SK-N-SH treated with all-trans-retinoic acid at 6 μM for 48 hours (cell line): Measurements from ENCODE around the gene ZIC5.

Experiments
- ATAC-seq: fragments of 200-7000 bp; cut with Tn5 transposase; 3 replicates; pipeline ENCODE4 v1.9.1; 2020; ENCODE audit warnings: mild to moderate bottlenecking, moderate library complexity
- ARNTL ChIP-seq: fragments of 450-650 bp; formaldehyde crosslinking; IDR thresholded peaks from 2 replicates; pipeline ENCODE4 v1.5.0; 2020; ENCODE audit warnings: low read depth, mild to moderate bottlenecking, moderate library complexity, borderline replicate concordance
- BACH2 ChIP-seq: fragments of 250-450 bp; sonication (Bioruptor Pico); IDR thresholded peaks from 2 replicates; pipeline ENCODE4 v1.9.0; 2021; ENCODE audit warnings: mild to moderate bottlenecking, borderline replicate concordance
- CSDC2 ChIP-seq: fragments of 250-450 bp; sonication (Bioruptor Pico); IDR thresholded peaks from 2 replicates; pipeline ENCODE4 v1.5.0; 2020; ENCODE audit warnings: mild to moderate bottlenecking, moderate library complexity
- ESRRG ChIP-seq: fragments of 250-450 bp; sonication (Bioruptor Pico); IDR thresholded peaks from 2 replicates; pipeline ENCODE4 v1.6.1; 2021; ENCODE audit warnings: mild to moderate bottlenecking
- ISL1 ChIP-seq: fragments of 250-450 bp; sonication (Bioruptor Pico); IDR thresholded peaks from 2 replicates; pipeline ENCODE4 v2.1.2; 2022; ENCODE audit warnings: mild to moderate bottlenecking, moderate library complexity
- OSR1 ChIP-seq: fragments of 250-450 bp; sonication (Bioruptor Pico); IDR thresholded peaks from 2 replicates; pipeline ENCODE4 v1.8.0; 2022; ENCODE audit warnings: moderate library complexity, mild to moderate bottlenecking, inconsistent platforms
- PPARA ChIP-seq: fragments of 250-450 bp; sonication (Bioruptor Pico); IDR thresholded peaks from 2 replicates; pipeline ENCODE4 v1.5.0; 2020; ENCODE audit warnings: mild to moderate bottlenecking, borderline replicate concordance
- RARB ChIP-seq: fragments of 250-450 bp; sonication (Bioruptor Pico); IDR thresholded peaks from 2 replicates; pipeline ENCODE4 v1.8.0; 2021; ENCODE audit warnings: mild to moderate bottlenecking, moderate library complexity
- SNAI2 ChIP-seq: fragments of 250-450 bp; sonication (Bioruptor Pico); IDR thresholded peaks from 2 replicates; pipeline ENCODE4 v1.5.0; 2020; ENCODE audit warnings: mild to moderate bottlenecking, moderate library complexity
- TCF4 ChIP-seq: fragments of 250-450 bp; sonication (Bioruptor Pico); IDR thresholded peaks from 2 replicates; pipeline ENCODE4 v1.8.0; 2021; ENCODE audit warnings: mild to moderate bottlenecking, moderate library complexity, borderline replicate concordance
- TOX ChIP-seq: fragments of 250-450 bp; sonication (Bioruptor Pico); IDR thresholded peaks from 2 replicates; pipeline ENCODE4 v1.8.0; 2021; ENCODE audit warnings: mild to moderate bottlenecking, moderate library complexity, borderline replicate concordance
- ZC3H10 ChIP-seq: fragments of 250-450 bp; sonication (Bioruptor Pico); IDR thresholded peaks from 2 replicates; pipeline ENCODE4 v1.5.1; 2021; ENCODE audit warnings: mild to moderate bottlenecking, moderate library complexity
- ZFP3 ChIP-seq: fragments of 250-450 bp; sonication (Bioruptor Pico); IDR thresholded peaks from 2 replicates; pipeline ENCODE4 v1.5.0; 2020; ENCODE audit warnings: mild to moderate bottlenecking, moderate library complexity
- ZFP30 ChIP-seq: fragments of 450-650 bp; formaldehyde crosslinking; IDR thresholded peaks from 2 replicates; pipeline ENCODE4 v1.5.0; 2022; ENCODE audit warnings: mild to moderate bottlenecking, moderate library complexity
- ZNF70 ChIP-seq: fragments of 450-650 bp; formaldehyde crosslinking; IDR thresholded peaks from 2 replicates; pipeline ENCODE4 v1.5.0; 2020; ENCODE audit warnings: mild to moderate bottlenecking, moderate library complexity
- ZNF8 ChIP-seq: fragments of 450-650 bp; formaldehyde crosslinking; IDR thresholded peaks from 2 replicates; pipeline ENCODE4 v1.5.0; 2020; ENCODE audit warnings: mild to moderate bottlenecking, moderate library complexity
- TF ChIP-seq, protein P1 (sequence below): fragments of 250-450 bp; sonication (Bioruptor Pico); IDR thresholded peaks from 2 replicates; pipeline ENCODE4 v1.8.0; 2021; ENCODE audit warnings: low read depth, mild to moderate bottlenecking, moderate library complexity, borderline replicate concordance
- TF ChIP-seq, protein P2 (sequence below): fragments of 250-450 bp; sonication (Bioruptor Pico); IDR thresholded peaks from 2 replicates; pipeline ENCODE4 v1.5.1; 2021; ENCODE audit warnings: mild to moderate bottlenecking, moderate library complexity
- TF ChIP-seq, protein P3 (sequence below): fragments of 250-450 bp; sonication (Bioruptor Pico); IDR thresholded peaks from 2 replicates; pipeline ENCODE4 v1.5.1; 2020; ENCODE audit warnings: low read depth, mild to moderate bottlenecking, moderate library complexity

The ZIC5 gene

DNA sequence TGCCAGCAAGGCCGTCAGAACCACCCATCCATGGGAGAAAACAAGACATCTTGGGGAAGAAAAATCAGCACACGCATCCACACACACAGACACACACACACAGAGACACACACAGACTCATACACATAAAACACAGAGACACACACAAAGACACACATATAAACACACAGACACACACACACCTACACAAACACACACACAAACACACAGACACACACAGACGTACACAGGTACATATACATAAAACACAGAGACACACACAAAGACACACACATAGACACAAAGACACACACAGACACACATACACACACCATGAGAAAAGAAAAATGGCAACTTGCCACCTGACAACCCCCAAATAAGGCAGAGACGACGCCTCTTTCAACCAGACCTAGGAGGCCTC, 40.6 kb downstream of the ZIC5 start:
- no peak for ATAC-seq
- TF ChIP-seq ISL1 (CRISPR knock-in tag) (no peak), BACH2 (CRISPR knock-in tag) (no peak), ZFP3 (CRISPR knock-in tag) (no peak), CSDC2 (no peak), ZFP30 (CRISPR knock-in tag) (no peak), ARNTL (CRISPR knock-in tag) (no peak), PPARA (CRISPR knock-in tag) (no peak), RARB (CRISPR knock-in tag) (no peak), TCF4 (CRISPR knock-in tag) (no peak), OSR1 (CRISPR knock-in tag) (no peak), ZC3H10 (CRISPR knock-in tag) (no peak), ESRRG (CRISPR knock-in tag) (no peak), ZNF70 (CRISPR knock-in tag) (no peak), ZNF8 (CRISPR knock-in tag) (no peak), SNAI2 (CRISPR knock-in tag) (no peak)
- TF ChIP-seq, protein P1, sequence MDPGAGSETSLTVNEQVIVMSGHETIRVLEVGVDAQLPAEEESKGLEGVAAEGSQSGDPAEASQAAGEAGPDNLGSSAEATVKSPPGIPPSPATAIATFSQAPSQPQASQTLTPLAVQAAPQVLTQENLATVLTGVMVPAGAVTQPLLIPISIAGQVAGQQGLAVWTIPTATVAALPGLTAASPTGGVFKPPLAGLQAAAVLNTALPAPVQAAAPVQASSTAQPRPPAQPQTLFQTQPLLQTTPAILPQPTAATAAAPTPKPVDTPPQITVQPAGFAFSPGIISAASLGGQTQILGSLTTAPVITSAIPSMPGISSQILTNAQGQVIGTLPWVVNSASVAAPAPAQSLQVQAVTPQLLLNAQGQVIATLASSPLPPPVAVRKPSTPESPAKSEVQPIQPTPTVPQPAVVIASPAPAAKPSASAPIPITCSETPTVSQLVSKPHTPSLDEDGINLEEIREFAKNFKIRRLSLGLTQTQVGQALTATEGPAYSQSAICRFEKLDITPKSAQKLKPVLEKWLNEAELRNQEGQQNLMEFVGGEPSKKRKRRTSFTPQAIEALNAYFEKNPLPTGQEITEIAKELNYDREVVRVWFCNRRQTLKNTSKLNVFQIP, result no peak
- TF ChIP-seq, protein P2, sequence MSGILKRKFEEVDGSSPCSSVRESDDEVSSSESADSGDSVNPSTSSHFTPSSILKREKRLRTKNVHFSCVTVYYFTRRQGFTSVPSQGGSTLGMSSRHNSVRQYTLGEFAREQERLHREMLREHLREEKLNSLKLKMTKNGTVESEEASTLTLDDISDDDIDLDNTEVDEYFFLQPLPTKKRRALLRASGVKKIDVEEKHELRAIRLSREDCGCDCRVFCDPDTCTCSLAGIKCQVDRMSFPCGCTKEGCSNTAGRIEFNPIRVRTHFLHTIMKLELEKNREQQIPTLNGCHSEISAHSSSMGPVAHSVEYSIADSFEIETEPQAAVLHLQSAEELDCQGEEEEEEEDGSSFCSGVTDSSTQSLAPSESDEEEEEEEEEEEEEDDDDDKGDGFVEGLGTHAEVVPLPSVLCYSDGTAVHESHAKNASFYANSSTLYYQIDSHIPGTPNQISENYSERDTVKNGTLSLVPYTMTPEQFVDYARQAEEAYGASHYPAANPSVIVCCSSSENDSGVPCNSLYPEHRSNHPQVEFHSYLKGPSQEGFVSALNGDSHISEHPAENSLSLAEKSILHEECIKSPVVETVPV (CRISPR knock-in tag), result no peak
- TF ChIP-seq, protein P3, sequence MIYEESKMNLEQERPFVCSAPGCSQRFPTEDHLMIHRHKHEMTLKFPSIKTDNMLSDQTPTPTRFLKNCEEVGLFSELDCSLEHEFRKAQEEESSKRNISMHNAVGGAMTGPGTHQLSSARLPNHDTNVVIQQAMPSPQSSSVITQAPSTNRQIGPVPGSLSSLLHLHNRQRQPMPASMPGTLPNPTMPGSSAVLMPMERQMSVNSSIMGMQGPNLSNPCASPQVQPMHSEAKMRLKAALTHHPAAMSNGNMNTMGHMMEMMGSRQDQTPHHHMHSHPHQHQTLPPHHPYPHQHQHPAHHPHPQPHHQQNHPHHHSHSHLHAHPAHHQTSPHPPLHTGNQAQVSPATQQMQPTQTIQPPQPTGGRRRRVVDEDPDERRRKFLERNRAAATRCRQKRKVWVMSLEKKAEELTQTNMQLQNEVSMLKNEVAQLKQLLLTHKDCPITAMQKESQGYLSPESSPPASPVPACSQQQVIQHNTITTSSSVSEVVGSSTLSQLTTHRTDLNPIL, result no peak

DNA sequence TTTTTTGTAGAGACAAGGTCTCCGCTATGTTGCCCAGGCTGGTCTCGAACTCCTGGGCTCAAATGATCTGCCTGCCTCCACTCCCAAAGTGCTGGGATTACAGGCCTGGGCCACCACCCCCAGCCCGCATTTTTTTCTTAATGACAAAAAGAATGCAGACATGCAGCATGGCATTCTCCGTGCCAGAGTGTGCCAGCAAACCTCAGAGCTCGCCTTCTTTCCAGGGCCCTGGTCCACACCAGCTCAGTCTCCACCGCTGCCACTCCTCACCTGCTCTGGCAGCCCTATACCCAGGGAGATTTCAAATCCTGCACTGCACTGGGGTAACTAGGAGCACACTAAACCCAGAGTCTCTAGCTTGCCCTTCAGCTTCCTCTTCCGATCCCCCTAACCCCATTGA, 41.7 kb downstream of the ZIC5 start:
- TF ChIP-seq ZFP3 (CRISPR knock-in tag), result no peak
- no peak for TF ChIP-seq BACH2 (CRISPR knock-in tag)
- no peak for TF ChIP-seq ZFP30 (CRISPR knock-in tag)
- TF ChIP-seq TOX (CRISPR knock-in tag), result no peak
- TF ChIP-seq, protein P1, result no peak
- ATAC-seq, result no peak

DNA sequence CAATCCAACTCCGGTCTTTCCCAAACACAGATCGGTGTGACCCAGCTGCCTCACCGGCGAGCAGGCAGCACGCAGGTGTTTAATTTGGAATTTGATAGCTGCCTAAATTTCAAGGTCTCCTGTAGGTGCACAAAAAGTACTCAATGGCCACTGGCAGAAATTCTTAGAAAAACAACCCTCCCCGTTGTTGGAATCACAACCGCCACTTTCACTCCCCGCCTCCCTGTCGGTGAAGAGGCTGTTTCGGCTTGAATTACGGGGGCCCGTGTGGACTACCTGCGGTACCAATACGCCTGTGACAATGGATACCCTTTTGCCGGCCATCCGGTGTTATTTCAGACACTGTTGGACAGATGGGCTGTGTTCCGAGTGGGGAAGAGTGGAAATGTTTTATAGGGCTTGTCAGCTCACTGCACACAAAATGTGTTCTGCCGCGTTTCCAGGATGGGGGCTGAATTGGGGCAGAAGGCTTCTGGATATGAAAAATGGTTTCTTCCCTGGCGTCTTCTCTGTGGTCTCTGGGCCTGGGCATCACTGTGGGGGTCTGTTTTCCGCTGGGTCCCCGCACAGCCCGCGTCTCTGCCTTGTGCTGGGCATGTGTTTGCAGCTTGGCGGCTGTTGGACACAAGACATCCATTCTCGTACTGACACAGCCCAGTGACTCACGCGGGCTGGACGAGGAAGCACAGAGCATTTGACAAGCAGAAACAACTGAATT, 45.4 kb downstream of the ZIC5 start:
- no peak for TF ChIP-seq OSR1 (CRISPR knock-in tag)
- no peak for TF ChIP-seq ISL1 (CRISPR knock-in tag)
- TF ChIP-seq, protein P1, result no peak
- TF ChIP-seq ESRRG (CRISPR knock-in tag), result no peak
- TF ChIP-seq ZNF70 (CRISPR knock-in tag), result no peak
- peak; percentile 90 for ATAC-seq

DNA sequence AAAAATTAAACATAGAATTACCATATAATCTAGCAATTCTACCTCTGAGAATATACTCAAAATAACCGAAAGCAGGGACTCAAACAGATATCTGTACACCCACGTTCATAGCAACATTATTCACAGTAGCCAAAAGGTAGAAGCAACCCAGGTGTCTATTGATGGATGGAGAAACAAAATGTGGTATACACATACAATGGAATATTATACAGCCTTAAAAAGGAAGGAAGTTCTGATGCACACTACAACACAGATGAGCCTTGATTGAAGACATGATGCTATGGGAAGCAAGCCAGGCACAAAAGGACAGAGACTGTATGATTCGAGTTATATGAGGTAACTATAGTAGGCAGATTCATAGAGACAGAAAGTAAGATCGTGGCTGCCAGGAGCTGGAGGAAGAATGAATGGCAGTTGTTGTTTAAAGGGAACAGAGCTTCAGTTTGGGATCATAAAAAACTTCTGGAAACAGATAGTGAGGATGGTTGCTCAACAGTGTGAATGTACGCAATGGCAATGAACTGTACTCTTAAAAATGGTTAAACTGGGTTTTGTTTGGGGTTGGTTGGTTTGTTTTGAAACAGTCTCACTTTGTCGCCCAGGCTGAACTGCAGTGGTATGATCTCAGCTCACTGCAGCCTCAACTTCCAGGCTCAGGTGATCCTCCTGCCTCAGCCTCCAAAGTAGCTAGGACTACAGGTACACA, 47.5 kb downstream of the ZIC5 start:
- no peak for ATAC-seq
- TF ChIP-seq ZNF8 (CRISPR knock-in tag), result 0 out of 2 replicates have a peak, but pooled peaks have one; percentile 42
- no peak for TF ChIP-seq BACH2 (CRISPR knock-in tag)
